SK-N-SH (cell line): ENCODE data around the gene PCSK6.

ENCODE experiments used
- CTCF ChIP-seq: fragments of 200-600 bp; sonication (generic); IDR thresholded peaks from 2 replicates; pipeline ENCODE4 v1.6.1; 2017; ENCODE audit warnings: antibody characterized with exemption, mild to moderate bottlenecking, moderate library complexity
- EP300 ChIP-seq, 2 experiments: IDR thresholded peaks; 2 replicates each; pipeline versions ENCODE4 v1.4.0 to v1.6.1; 2012; ENCODE audit warnings: borderline replicate concordance in 1 of 2, low read depth in 1 of 2, low read length in 1 of 2
- EZH2phosphoT487 ChIP-seq: fragments of 200-600 bp; sonication (generic); IDR thresholded peaks from 2 replicates; pipeline ENCODE4 v1.6.1; 2017; ENCODE audit warnings: low read depth, mixed run types, mild to moderate bottlenecking, antibody characterized with exemption, moderate library complexity, borderline replicate concordance
- NRF1 ChIP-seq: IDR thresholded peaks from 2 replicates; pipeline ENCODE4 v1.6.1; 2012; ENCODE audit warnings: low read depth, mild to moderate bottlenecking, low read length
- POLR2AphosphoS5 ChIP-seq: IDR thresholded peaks from 2 replicates; pipeline ENCODE4 v1.6.1; 2012; ENCODE audit warnings: low read depth, low read length
- RAD21 ChIP-seq: IDR thresholded peaks from 2 replicates; pipeline ENCODE4 v1.6.1; 2012; ENCODE audit warnings: mild to moderate bottlenecking, low read length
- REST ChIP-seq: IDR thresholded peaks from 2 replicates; pipeline ENCODE4 v1.6.1; 2012; ENCODE audit warnings: mild to moderate bottlenecking, low read depth, low read length, moderate library complexity
- RFX5 ChIP-seq: IDR thresholded peaks from 2 replicates; pipeline ENCODE4 v1.6.1; 2012; ENCODE audit warnings: mild to moderate bottlenecking, improper control_type of control experiment, low read length

GRCh38 chr15:101476756-101477155 lies 12.8 kb downstream of the PCSK6 start:
- TF ChIP-seq CTCF (no peak), NRF1 (no peak), EZH2phosphoT487 (no peak), RFX5 (no peak), REST (no peak), POLR2AphosphoS5 (no peak), RAD21 (no peak), EP300 (IDR thresholded peaks at IDR 0.05; ENCODE audit: borderline replicate concordance in 1 of 2, low read depth in 1 of 2, low read length in 1 of 2) (no peak)
